Smooth muscle cell of the umbilical artery (primary cell): ENCODE measurements around the gene SULT1B1. TPM values are rescaled to one million over a fixed set of nuclear protein-coding genes. Genes with fewer than 3 reads are reported as not detected.

Experiments
- total RNA-seq: library from RNA; depleted of rRNA; stranded (reverse); fragments of >200 nt; gene quantifications from 2 replicates; pipeline ENCODE4 v1.2.3, GENCODE V29; 2014

Gene SULT1B1
- 0.59 and 6.0 TPM in 2 replicates for total RNA-seq

DNA sequence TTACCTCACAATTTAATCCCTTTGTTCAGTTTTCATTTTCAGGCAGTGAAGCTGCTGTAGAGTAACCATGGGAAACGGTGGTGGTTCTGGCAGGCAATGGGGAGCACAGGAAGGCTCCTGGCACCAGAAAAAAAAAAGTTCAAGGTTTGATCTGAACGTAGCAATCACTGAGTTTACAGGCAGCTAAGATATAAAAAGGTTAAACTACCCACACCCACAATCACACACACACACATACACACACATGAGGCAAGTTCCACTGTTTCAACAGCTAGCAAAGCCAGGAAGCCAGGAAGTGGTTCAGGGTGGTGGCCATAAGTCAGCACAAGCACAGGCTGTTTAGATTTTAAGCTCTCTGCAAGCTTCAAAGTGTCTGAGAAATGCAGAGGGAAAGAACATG, at the start of gene SULT1B1:
Gene SULT1B1 (minus strand): TSS at position 166 of the 400 bp plus-strand sequence. CDS start 5,403 bp downstream, outside the sequence.

Other genes with a start within 250 kb of the SULT1B1 start
- not detected in 2 replicates for gene UGT2A2, start 121.0 kb downstream of the SULT1B1 start, total RNA-seq
- gene UGT2A1, start 107.4 kb downstream of the SULT1B1 start, total RNA-seq: not detected in 2 replicates
- 7.5 and 9.2 TPM in 2 replicates for gene SULT1E1, start 99.5 kb upstream of the SULT1B1 start, total RNA-seq
- gene CSN1S1, start 170.4 kb upstream of the SULT1B1 start, total RNA-seq: not detected in 2 replicates
- gene CSN2, start 205.1 kb upstream of the SULT1B1 start, total RNA-seq: not detected in 2 replicates
- not detected in 2 replicates for gene STATH, start 235.3 kb upstream of the SULT1B1 start, total RNA-seq